IPS-15b (cell line): ENCODE results near the gene EPAS1.

Experiments used
- H3K27me3 ChIP-seq: one replicate; pipeline ENCODE4 v1.6.1; 2013; ENCODE audit warnings: low read length; ENCODE audit not compliant: control insufficient read depth, insufficient read depth
- H3K36me3 ChIP-seq: one replicate; pipeline ENCODE4 v1.6.1; 2013; ENCODE audit warnings: low read length; ENCODE audit not compliant: control insufficient read depth, insufficient read depth
- H3K4me1 ChIP-seq: one replicate; pipeline ENCODE4 v1.6.1; 2013; ENCODE audit warnings: mild to moderate bottlenecking, low read length; ENCODE audit not compliant: control insufficient read depth, insufficient read depth
- H3K4me3 ChIP-seq: one replicate; pipeline ENCODE4 v1.5.1; 2013; ENCODE audit warnings: low read depth, low read length
- H3K9ac ChIP-seq: one replicate; pipeline ENCODE4 v1.6.1; 2013; ENCODE audit warnings: low read depth, mild to moderate bottlenecking, low read length
- H3K9me3 ChIP-seq: one replicate; pipeline ENCODE4 v1.6.1; 2013; ENCODE audit warnings: mild to moderate bottlenecking, low read length; ENCODE audit not compliant: control insufficient read depth, insufficient read depth

The EPAS1 gene

GRCh38 chr2:46262248-46262938 is 34.8 kb upstream of the EPAS1 start:
- Histone ChIP-seq H3K9ac (no peak overlapping the region), H3K27me3 (no peaks in the 10 kb centered on the region), H3K4me3 (no peak overlapping the region), H3K4me1 (no peaks in the 10 kb centered on the region), H3K36me3 (no peaks in the 10 kb centered on the region), H3K9me3 (no peaks in the 10 kb centered on the region)

GRCh38 chr2:46263347-46263746 is 33.9 kb upstream of the EPAS1 start:
- H3K27me3 ChIP-seq: no peaks in the 10 kb centered on the region
- H3K4me3 ChIP-seq: no peak overlapping the region
- H3K9me3 ChIP-seq: no peaks in the 10 kb centered on the region
- no peak overlapping the region for H3K9ac ChIP-seq
- H3K4me1 ChIP-seq: no peaks in the 10 kb centered on the region
- no peaks in the 10 kb centered on the region for H3K36me3 ChIP-seq

- Histone ChIP-seq H3K4me1 (no peaks in the 10 kb centered on the region), H3K9ac (no peak overlapping the region), H3K9me3 (no peaks in the 10 kb centered on the region), H3K4me3 (no peak overlapping the region), H3K27me3 (no peaks in the 10 kb centered on the region), H3K36me3 (no peaks in the 10 kb centered on the region)
Observed at GRCh38 chr2:46264447-46264846, 32.8 kb upstream of the EPAS1 start.

GRCh38 chr2:46266134-46266533 is 31.1 kb upstream of the EPAS1 start:
- H3K36me3 ChIP-seq: no peaks in the 10 kb centered on the region
- no peak overlapping the region for H3K4me3 ChIP-seq
- H3K9ac ChIP-seq: no peak overlapping the region
- no peaks in the 10 kb centered on the region for H3K27me3 ChIP-seq
- H3K4me1 ChIP-seq: no peaks in the 10 kb centered on the region
- no peaks in the 10 kb centered on the region for H3K9me3 ChIP-seq

- Histone ChIP-seq H3K36me3 (no peaks in the 10 kb centered on the region), H3K27me3 (no peaks in the 10 kb centered on the region), H3K4me3 (no peak overlapping the region), H3K9me3 (no peaks in the 10 kb centered on the region), H3K4me1 (no peaks in the 10 kb centered on the region), H3K9ac (no peak overlapping the region)
Observed at GRCh38 chr2:46267616-46268015, 29.6 kb upstream of the EPAS1 start.

- H3K27me3 ChIP-seq: no peaks in the 10 kb centered on the region
- no peak overlapping the region for H3K9ac ChIP-seq
- H3K4me1 ChIP-seq: no peaks in the 10 kb centered on the region
- H3K36me3 ChIP-seq: no peaks in the 10 kb centered on the region
- no peak overlapping the region for H3K4me3 ChIP-seq
- H3K9me3 ChIP-seq: no peaks in the 10 kb centered on the region
Observed at GRCh38 chr2:46268196-46268595, 29.0 kb upstream of the EPAS1 start.

- H3K4me1 ChIP-seq: no peaks in the 10 kb centered on the region
- H3K27me3 ChIP-seq: no peaks in the 10 kb centered on the region
- no peaks in the 10 kb centered on the region for H3K36me3 ChIP-seq
- H3K4me3 ChIP-seq: no peak overlapping the region
- H3K9me3 ChIP-seq: no peaks in the 10 kb centered on the region
- no peak overlapping the region for H3K9ac ChIP-seq
Observed at GRCh38 chr2:46269001-46269400, 28.2 kb upstream of the EPAS1 start.

GRCh38 chr2:46269544-46270273 is 27.5 kb upstream of the EPAS1 start:
- Histone ChIP-seq H3K27me3 (no peaks in the 10 kb centered on the region), H3K4me3 (no peak overlapping the region), H3K9ac (no peak overlapping the region)

GRCh38 chr2:46270384-46270783 is 26.8 kb upstream of the EPAS1 start:
- Histone ChIP-seq H3K9ac (no peak overlapping the region), H3K9me3 (no peaks in the 10 kb centered on the region), H3K4me3 (no peak overlapping the region), H3K27me3 (no peaks in the 10 kb centered on the region), H3K4me1 (no peaks in the 10 kb centered on the region), H3K36me3 (no peaks in the 10 kb centered on the region)

More at GRCh38 chr2:46269544-46270273, 27.5 kb upstream of the EPAS1 start:
- no peaks in the 10 kb centered on the region for H3K36me3 ChIP-seq
- no peaks in the 10 kb centered on the region for H3K9me3 ChIP-seq
- H3K4me1 ChIP-seq: no peaks in the 10 kb centered on the region

GRCh38 chr2:46273225-46273863 is 23.9 kb upstream of the EPAS1 start:
- H3K4me3 ChIP-seq: no peak overlapping the region
- H3K4me1 ChIP-seq: no peaks in the 10 kb centered on the region
- H3K9me3 ChIP-seq: no peaks in the 10 kb centered on the region
- no peaks in the 10 kb centered on the region for H3K36me3 ChIP-seq
- H3K27me3 ChIP-seq: peaks cover 3% of the 10 kb centered on the region
- H3K9ac ChIP-seq: no peak overlapping the region

GRCh38 chr2:46273919-46274318 is 23.3 kb upstream of the EPAS1 start:
- Histone ChIP-seq H3K9ac (no peak overlapping the region), H3K27me3 (peaks cover 3% of the 10 kb centered on the region), H3K4me1 (no peaks in the 10 kb centered on the region), H3K4me3 (no peak overlapping the region), H3K9me3 (no peaks in the 10 kb centered on the region), H3K36me3 (no peaks in the 10 kb centered on the region)

- Histone ChIP-seq H3K36me3 (no peaks in the 10 kb centered on the region), H3K4me1 (no peaks in the 10 kb centered on the region), H3K9me3 (no peaks in the 10 kb centered on the region), H3K9ac (no peak overlapping the region), H3K27me3 (peaks cover 3% of the 10 kb centered on the region), H3K4me3 (no peak overlapping the region)
Observed at GRCh38 chr2:46274586-46274985, 22.6 kb upstream of the EPAS1 start.
